ENCODE data around the gene TPPP. TPM values are rescaled to one million over a fixed set of nuclear protein-coding genes. Genes with fewer than 3 reads are reported as not detected.
"Not testable (repeated sequence)": the region's sequence is repeated elsewhere in the genome, so short reads cannot be mapped to it uniquely, and the experiment has no call there.

The TPPP gene
- polyA plus RNA-seq (2013, experiment 1 of 4) = 0.87 TPM
- 0.85 TPM for polyA plus RNA-seq (2013, experiment 2 of 4)
- 0.75 TPM for polyA plus RNA-seq (2013, experiment 3 of 4)
- 0.89 TPM for polyA plus RNA-seq (2013, experiment 4 of 4)

DNA sequence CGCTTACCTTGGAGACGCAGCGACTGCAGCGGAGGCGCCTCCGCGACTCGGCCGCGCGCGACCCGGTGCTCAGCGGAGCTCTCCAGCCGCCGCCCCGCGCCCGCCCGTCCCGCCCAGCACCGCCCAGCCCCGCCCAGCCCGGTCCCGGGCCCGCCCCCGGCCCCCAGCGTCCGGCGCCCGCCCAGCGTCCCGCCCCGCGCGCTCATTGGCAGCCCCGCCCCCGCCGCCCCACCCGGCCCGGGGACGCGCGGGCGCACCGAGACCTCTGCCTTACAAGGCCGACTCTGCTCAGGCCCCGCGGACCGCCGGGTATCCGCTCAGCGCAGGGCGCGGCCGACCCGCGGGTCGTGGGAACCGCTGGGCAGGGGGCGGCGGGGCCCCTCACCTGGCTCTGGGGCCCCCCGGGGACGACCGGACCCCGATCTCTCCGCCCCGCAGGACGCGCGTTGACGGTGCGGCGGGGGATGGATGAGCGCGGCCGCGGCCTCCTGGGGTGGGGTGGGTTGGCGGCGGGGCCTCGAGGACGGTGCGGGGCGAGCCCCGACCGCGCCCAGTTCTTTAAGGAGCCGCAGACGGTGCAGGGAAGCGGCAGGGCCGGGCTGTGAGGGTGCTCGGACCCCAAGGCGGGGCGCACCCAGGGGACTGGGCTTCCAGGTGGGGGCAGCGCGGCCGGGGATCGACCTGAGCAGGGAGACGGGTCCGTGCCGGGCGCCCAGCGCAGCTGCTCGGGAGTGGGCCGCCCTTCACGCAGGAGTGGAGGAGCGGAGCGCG is at the start of gene TPPP:
TPPP (minus strand) TSS at position 82 of the 771 bp plus-strand sequence. CDS start 15,292 bp downstream, outside the sequence.
- Histone ChIP-seq H3K4me3 (ENCODE audit: insufficient read depth, low read depth, low read length) (peak within 1 kb of the TSS; percentile 29), H3K27me3 (ENCODE audit: control insufficient read depth, insufficient read depth, low read length, poor library complexity, severe bottlenecking) (peaks cover 27% of the 10 kb centered on the region)
- not testable (repeated sequence) for H3K4me1 ChIP-seq (ENCODE audit: control insufficient read depth, insufficient read depth, low read length); H3K9me3 ChIP-seq (ENCODE audit: control insufficient read depth, low read length); H3K36me3 ChIP-seq (ENCODE audit: control insufficient read depth, insufficient read depth, low read length); H3K27ac ChIP-seq (ENCODE audit: insufficient read depth, low read depth, low read length, poor library complexity, severe bottlenecking)
- 0 to 1% methylated on average over 80 to 95 of the region's 109 CpGs for WGBS, 2 experiments

GRCh38 chr5:742276-742675 is 49.1 kb upstream of the TPPP start:
- not testable (repeated sequence) for H3K4me1 ChIP-seq (ENCODE audit: control insufficient read depth, insufficient read depth, low read length); H3K36me3 ChIP-seq (ENCODE audit: control insufficient read depth, insufficient read depth, low read length); H3K27ac ChIP-seq (ENCODE audit: insufficient read depth, low read depth, low read length, poor library complexity, severe bottlenecking); H3K27me3 ChIP-seq (ENCODE audit: control insufficient read depth, insufficient read depth, low read length, poor library complexity, severe bottlenecking); H3K4me3 ChIP-seq (ENCODE audit: insufficient read depth, low read depth, low read length); H3K9me3 ChIP-seq (ENCODE audit: control insufficient read depth, low read length)
- WGBS, 2 experiments = 92% methylated on average over 6 of the region's 6 CpGs

DNA sequence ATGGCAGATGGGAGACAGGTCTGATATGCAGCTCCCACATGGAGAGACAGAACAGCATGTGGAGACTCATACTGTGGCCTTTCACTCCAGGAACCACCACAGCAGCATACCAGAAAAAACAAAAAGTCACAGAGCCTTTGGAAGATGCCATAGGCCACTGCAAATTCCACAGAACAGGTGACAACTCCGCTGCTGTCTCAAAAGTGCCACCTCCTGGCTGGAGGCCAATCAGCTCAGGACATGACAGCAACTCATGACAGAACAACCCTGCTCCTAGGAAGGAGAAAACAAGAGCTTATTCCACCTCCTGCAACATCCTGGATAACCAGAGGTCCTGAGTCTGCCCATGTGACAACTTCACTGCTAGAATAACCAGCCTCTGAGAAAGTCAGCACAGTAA is 41.0 kb upstream of the TPPP start:
- not testable (repeated sequence) for H3K27me3 ChIP-seq (ENCODE audit: control insufficient read depth, insufficient read depth, low read length, poor library complexity, severe bottlenecking); H3K36me3 ChIP-seq (ENCODE audit: control insufficient read depth, insufficient read depth, low read length); H3K9me3 ChIP-seq (ENCODE audit: control insufficient read depth, low read length); H3K4me1 ChIP-seq (ENCODE audit: control insufficient read depth, insufficient read depth, low read length); H3K27ac ChIP-seq (ENCODE audit: insufficient read depth, low read depth, low read length, poor library complexity, severe bottlenecking); H3K4me3 ChIP-seq (ENCODE audit: insufficient read depth, low read depth, low read length)
- no CpG with 5 or more reads among the region's 1 CpG for WGBS, 2 experiments

- H3K4me1 ChIP-seq (ENCODE audit: control insufficient read depth, insufficient read depth, low read length); H3K27ac ChIP-seq (ENCODE audit: insufficient read depth, low read depth, low read length, poor library complexity, severe bottlenecking); H3K4me3 ChIP-seq (ENCODE audit: insufficient read depth, low read depth, low read length); H3K36me3 ChIP-seq (ENCODE audit: control insufficient read depth, insufficient read depth, low read length); H3K27me3 ChIP-seq (ENCODE audit: control insufficient read depth, insufficient read depth, low read length, poor library complexity, severe bottlenecking); H3K9me3 ChIP-seq (ENCODE audit: control insufficient read depth, low read length): not testable (repeated sequence)
- WGBS, 2 experiments = 84 to 89% methylated on average over 10 of the region's 10 CpGs
Measured at GRCh38 chr5:732754-733454, 39.8 kb upstream of the TPPP start.

- not testable (repeated sequence) for H3K4me3 ChIP-seq (ENCODE audit: insufficient read depth, low read depth, low read length); H3K27ac ChIP-seq (ENCODE audit: insufficient read depth, low read depth, low read length, poor library complexity, severe bottlenecking); H3K27me3 ChIP-seq (ENCODE audit: control insufficient read depth, insufficient read depth, low read length, poor library complexity, severe bottlenecking); H3K4me1 ChIP-seq (ENCODE audit: control insufficient read depth, insufficient read depth, low read length); H3K36me3 ChIP-seq (ENCODE audit: control insufficient read depth, insufficient read depth, low read length); H3K9me3 ChIP-seq (ENCODE audit: control insufficient read depth, low read length)
- WGBS, 2 experiments = 94 to 100% methylated on average over 1 to 2 of the region's 7 CpGs
Measured at GRCh38 chr5:729225-729624, 36.1 kb upstream of the TPPP start.

GRCh38 chr5:727087-727486 is 33.9 kb upstream of the TPPP start:
- not testable (repeated sequence) for H3K27ac ChIP-seq (ENCODE audit: insufficient read depth, low read depth, low read length, poor library complexity, severe bottlenecking); H3K9me3 ChIP-seq (ENCODE audit: control insufficient read depth, low read length); H3K4me3 ChIP-seq (ENCODE audit: insufficient read depth, low read depth, low read length); H3K36me3 ChIP-seq (ENCODE audit: control insufficient read depth, insufficient read depth, low read length); H3K4me1 ChIP-seq (ENCODE audit: control insufficient read depth, insufficient read depth, low read length); H3K27me3 ChIP-seq (ENCODE audit: control insufficient read depth, insufficient read depth, low read length, poor library complexity, severe bottlenecking)
- no CpG with 5 or more reads among the region's 9 CpGs for WGBS, 2 experiments

DNA sequence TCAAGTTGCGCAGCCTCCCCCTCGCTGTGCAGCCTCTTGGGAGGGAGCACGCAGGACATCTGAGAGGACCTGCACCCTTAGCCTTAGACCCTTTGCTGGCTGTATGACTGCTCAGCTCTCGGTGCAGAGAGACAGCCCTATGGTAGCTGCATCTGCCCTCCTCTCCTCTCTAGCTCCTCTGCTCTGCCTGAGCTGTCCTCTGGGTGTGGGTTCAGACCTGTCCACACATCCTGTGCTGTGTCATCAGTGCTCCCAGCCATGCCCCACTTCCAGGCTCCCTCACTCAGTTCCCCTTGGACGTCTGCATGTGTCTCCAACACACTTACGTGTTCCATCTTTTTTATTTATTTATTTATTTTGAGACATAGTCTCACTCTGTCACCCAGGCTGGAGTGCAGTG is 30.7 kb upstream of the TPPP start:
- 68 to 90% methylated on average over 2 of the region's 6 CpGs for WGBS, 2 experiments
- not testable (repeated sequence) for H3K4me1 ChIP-seq (ENCODE audit: control insufficient read depth, insufficient read depth, low read length); H3K4me3 ChIP-seq (ENCODE audit: insufficient read depth, low read depth, low read length); H3K36me3 ChIP-seq (ENCODE audit: control insufficient read depth, insufficient read depth, low read length); H3K27me3 ChIP-seq (ENCODE audit: control insufficient read depth, insufficient read depth, low read length, poor library complexity, severe bottlenecking); H3K27ac ChIP-seq (ENCODE audit: insufficient read depth, low read depth, low read length, poor library complexity, severe bottlenecking); H3K9me3 ChIP-seq (ENCODE audit: control insufficient read depth, low read length)

DNA sequence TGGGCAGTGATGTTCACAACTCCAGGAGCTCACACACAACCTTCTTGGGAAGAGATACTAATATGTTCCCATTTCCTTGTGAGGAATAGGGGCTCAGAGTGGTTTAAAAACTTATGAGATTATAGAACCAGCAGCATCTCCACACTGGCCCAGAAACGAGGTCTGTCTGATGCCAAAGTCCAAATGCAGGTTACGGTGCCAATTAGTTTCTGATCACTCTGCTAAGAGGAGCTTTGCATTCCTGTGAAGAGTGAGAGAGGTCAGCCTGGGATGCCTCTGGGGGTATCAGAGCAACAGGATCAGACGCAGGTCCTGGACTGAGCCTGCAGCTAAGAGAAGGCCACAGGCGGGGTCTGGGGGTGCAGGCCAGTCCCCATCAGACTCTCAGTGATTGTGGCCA is 30.2 kb upstream of the TPPP start:
- H3K36me3 ChIP-seq (ENCODE audit: control insufficient read depth, insufficient read depth, low read length); H3K4me3 ChIP-seq (ENCODE audit: insufficient read depth, low read depth, low read length); H3K4me1 ChIP-seq (ENCODE audit: control insufficient read depth, insufficient read depth, low read length); H3K9me3 ChIP-seq (ENCODE audit: control insufficient read depth, low read length); H3K27ac ChIP-seq (ENCODE audit: insufficient read depth, low read depth, low read length, poor library complexity, severe bottlenecking); H3K27me3 ChIP-seq (ENCODE audit: control insufficient read depth, insufficient read depth, low read length, poor library complexity, severe bottlenecking): not testable (repeated sequence)
- no CpG with 5 or more reads among the region's 4 CpGs for WGBS, 2 experiments

DNA sequence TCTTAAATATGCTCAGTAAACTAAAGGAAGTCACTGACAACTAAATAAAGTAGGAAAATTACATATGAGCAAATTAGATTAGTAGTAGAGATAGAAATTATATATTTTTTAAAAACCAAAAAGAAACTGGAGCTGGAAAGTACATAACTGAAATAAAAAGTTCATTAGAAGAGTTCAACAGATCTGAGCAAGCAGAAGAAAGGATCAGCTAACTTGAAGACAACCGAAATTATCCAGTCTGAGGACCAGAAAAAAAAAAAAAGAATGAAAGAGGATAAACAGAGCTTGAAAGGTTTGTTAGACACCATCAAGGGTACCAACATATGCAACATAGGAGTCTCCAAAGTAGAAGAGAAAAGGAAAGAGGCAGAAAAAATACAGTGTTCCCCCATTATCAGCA is 26.2 kb upstream of the TPPP start:
- H3K36me3 ChIP-seq (ENCODE audit: control insufficient read depth, insufficient read depth, low read length); H3K4me1 ChIP-seq (ENCODE audit: control insufficient read depth, insufficient read depth, low read length); H3K27me3 ChIP-seq (ENCODE audit: control insufficient read depth, insufficient read depth, low read length, poor library complexity, severe bottlenecking); H3K27ac ChIP-seq (ENCODE audit: insufficient read depth, low read depth, low read length, poor library complexity, severe bottlenecking); H3K4me3 ChIP-seq (ENCODE audit: insufficient read depth, low read depth, low read length); H3K9me3 ChIP-seq (ENCODE audit: control insufficient read depth, low read length): not testable (repeated sequence)
- 84 to 93% methylated on average over 1 of the region's 1 CpG for WGBS, 2 experiments

- WGBS, 2 experiments = 81 to 87% methylated on average over 7 of the region's 7 CpGs
- Histone ChIP-seq H3K36me3 (ENCODE audit: control insufficient read depth, insufficient read depth, low read length) (no peaks in the 10 kb centered on the region), H3K27ac (ENCODE audit: insufficient read depth, low read depth, low read length, poor library complexity, severe bottlenecking) (no peak overlapping the region), H3K4me3 (ENCODE audit: insufficient read depth, low read depth, low read length) (no peak overlapping the region), H3K9me3 (ENCODE audit: control insufficient read depth, low read length) (no peaks in the 10 kb centered on the region), H3K27me3 (ENCODE audit: control insufficient read depth, insufficient read depth, low read length, poor library complexity, severe bottlenecking) (peaks cover 5% of the 10 kb centered on the region), H3K4me1 (ENCODE audit: control insufficient read depth, insufficient read depth, low read length) (no peaks in the 10 kb centered on the region)
Measured at GRCh38 chr5:717143-717542, 24.0 kb upstream of the TPPP start.

Data from ectodermal cell (in vitro differentiated cells).